NT2/D1 (cell line): ENCODE results near the gene SKAP1.
A peak's percentile ranks its signal among the peaks of the same experiment; 100 is the strongest.
"Not testable (repeated sequence)": the region's sequence is repeated elsewhere in the genome, so short reads cannot be mapped to it uniquely, and the experiment has no call there.

Experiments
- DNase-seq: peaks from one replicate; pipeline ENCODE4 v3.0.0-alpha.2; 2011; ENCODE audit warnings: low read depth, low spot score
- H3K27me3 ChIP-seq: 2 replicates; pipeline ENCODE4 v1.6.0; 2011; ENCODE audit warnings: mild to moderate bottlenecking; ENCODE audit not compliant: insufficient read length, insufficient read depth
- H3K36me3 ChIP-seq: 2 replicates; pipeline ENCODE4 v1.6.1; 2011; ENCODE audit warnings: mild to moderate bottlenecking, low read length, mixed read lengths; ENCODE audit not compliant: insufficient read depth, insufficient read length
- H3K4me1 ChIP-seq: 2 replicates; pipeline ENCODE4 v1.5.1; 2011; ENCODE audit not compliant: insufficient read depth, insufficient read length
- H3K4me3 ChIP-seq: 2 replicates; pipeline ENCODE4 v1.5.1; 2011; ENCODE audit warnings: low read depth; ENCODE audit not compliant: insufficient read length
- H3K9ac ChIP-seq: 2 replicates; pipeline ENCODE4 v1.6.0; 2011; ENCODE audit warnings: low read depth; ENCODE audit not compliant: insufficient read length
- H3K9me3 ChIP-seq: 2 replicates; pipeline ENCODE4 v1.5.1; 2011; ENCODE audit warnings: mild to moderate bottlenecking, low read length; ENCODE audit not compliant: insufficient read depth
- SUZ12 ChIP-seq: IDR thresholded peaks from 2 replicates; pipeline ENCODE4 v1.6.1; 2011; ENCODE audit not compliant: insufficient read length, insufficient read depth; ENCODE audit errors: extremely low read depth
- YY1 ChIP-seq: IDR thresholded peaks from 2 replicates; pipeline ENCODE4 v1.6.1; 2011; ENCODE audit not compliant: insufficient read length, insufficient read depth
- ZNF274 ChIP-seq: IDR thresholded peaks from 2 replicates; pipeline ENCODE4 v1.6.1; 2011; ENCODE audit warnings: mild to moderate bottlenecking, low read depth, low read length

The SKAP1 gene

GRCh38 chr17:48459070-48459844, 29.2 kb upstream of the SKAP1 start:
- peaks cover 37% of the 10 kb centered on the region for H3K27me3 ChIP-seq

GRCh38 chr17:48457080-48457836, 27.2 kb upstream of the SKAP1 start:
- H3K36me3 ChIP-seq, result no peaks in the 10 kb centered on the region
- no peaks in the 10 kb centered on the region for H3K4me1 ChIP-seq
- H3K9ac ChIP-seq, result no peak overlapping the region
- DNase-seq, result peak; percentile 36
- H3K9me3 ChIP-seq, result 0 out of 2 replicates have a peak, but pooled peaks cover 7% of the 10 kb centered on the region
- no peak for TF ChIP-seq ZNF274
- TF ChIP-seq SUZ12, result no peak
- TF ChIP-seq YY1, result no peak
- H3K27me3 ChIP-seq, result peaks cover 41% of the 10 kb centered on the region
- H3K4me3 ChIP-seq, result peak overlapping the region; percentile 15

More at GRCh38 chr17:48459070-48459844, 29.2 kb upstream of the SKAP1 start:
- no peak for DNase-seq
- Histone ChIP-seq H3K9me3 (0 out of 2 replicates have a peak, but pooled peaks cover 7% of the 10 kb centered on the region), H3K36me3 (no peaks in the 10 kb centered on the region), H3K4me3 (no peak overlapping the region), H3K4me1 (no peaks in the 10 kb centered on the region), H3K9ac (no peak overlapping the region)
- TF ChIP-seq ZNF274 (no peak), YY1 (no peak), SUZ12 (no peak)

GRCh38 chr17:48456589-48456988, 26.6 kb upstream of the SKAP1 start:
- DNase-seq, result no peak
- no peaks in the 10 kb centered on the region for H3K36me3 ChIP-seq
- no peak for TF ChIP-seq YY1
- no peak for TF ChIP-seq SUZ12
- no peak for TF ChIP-seq ZNF274
- H3K27me3 ChIP-seq, result peaks cover 41% of the 10 kb centered on the region
- no peaks in the 10 kb centered on the region for H3K4me1 ChIP-seq
- 0 out of 2 replicates have a peak, but pooled peaks cover 7% of the 10 kb centered on the region for H3K9me3 ChIP-seq
- H3K9ac ChIP-seq, result no peak overlapping the region
- H3K4me3 ChIP-seq, result no peak overlapping the region

- no peak overlapping the region for H3K9ac ChIP-seq
- H3K36me3 ChIP-seq, result no peaks in the 10 kb centered on the region
- no peak for TF ChIP-seq SUZ12
- TF ChIP-seq ZNF274, result no peak
- TF ChIP-seq YY1, result no peak
- no peak for DNase-seq
- peaks cover 41% of the 10 kb centered on the region for H3K27me3 ChIP-seq
- no peaks in the 10 kb centered on the region for H3K4me1 ChIP-seq
- H3K9me3 ChIP-seq, result 0 out of 2 replicates have a peak, but pooled peaks cover 7% of the 10 kb centered on the region
- H3K4me3 ChIP-seq, result no peak overlapping the region
These were observed 25.8 kb upstream of the SKAP1 start for GRCh38 chr17:48455791-48456190.

GRCh38 chr17:48453447-48453846, 23.4 kb upstream of the SKAP1 start:
- Histone ChIP-seq H3K9ac (no peak overlapping the region), H3K9me3 (0 out of 2 replicates have a peak, but pooled peaks cover 7% of the 10 kb centered on the region), H3K4me1 (no peaks in the 10 kb centered on the region), H3K36me3 (no peaks in the 10 kb centered on the region), H3K27me3 (peaks cover 39% of the 10 kb centered on the region), H3K4me3 (no peak overlapping the region)
- TF ChIP-seq SUZ12 (no peak), ZNF274 (no peak), YY1 (no peak)
- DNase-seq, result no peak

GRCh38 chr17:48451489-48451888, 21.5 kb upstream of the SKAP1 start:
- DNase-seq, result no peak
- TF ChIP-seq SUZ12 (no peak), YY1 (no peak), ZNF274 (no peak)
- H3K36me3 ChIP-seq, result no peaks in the 10 kb centered on the region
- H3K27me3 ChIP-seq, result peaks cover 29% of the 10 kb centered on the region
- no peak overlapping the region for H3K9ac ChIP-seq
- no peak overlapping the region for H3K4me3 ChIP-seq
- 0 out of 2 replicates have a peak, but pooled peaks cover 7% of the 10 kb centered on the region for H3K9me3 ChIP-seq
- H3K4me1 ChIP-seq, result no peaks in the 10 kb centered on the region

- not testable (repeated sequence) for DNase-seq, H3K36me3 ChIP-seq, H3K4me1 ChIP-seq, H3K4me3 ChIP-seq, H3K9me3 ChIP-seq, H3K9ac ChIP-seq, H3K27me3 ChIP-seq
These were observed 19.3 kb upstream of the SKAP1 start for GRCh38 chr17:48449335-48449734.
